Stimulated activated CD8-positive, alpha-beta memory T cell treated with anti-CD3 and anti-CD28 coated beads, Interleukin-2, amount 100 ng/mL, for 48 hours (primary cell): ENCODE data around the gene LARP4B.

ENCODE experiments used
- DNase-seq, 2 donors: peaks; one replicate each; pipeline ENCODE4 v3.0.0-alpha.2; 2020; ENCODE audit warnings: low read depth in 2 of 2

Gene LARP4B

DNA sequence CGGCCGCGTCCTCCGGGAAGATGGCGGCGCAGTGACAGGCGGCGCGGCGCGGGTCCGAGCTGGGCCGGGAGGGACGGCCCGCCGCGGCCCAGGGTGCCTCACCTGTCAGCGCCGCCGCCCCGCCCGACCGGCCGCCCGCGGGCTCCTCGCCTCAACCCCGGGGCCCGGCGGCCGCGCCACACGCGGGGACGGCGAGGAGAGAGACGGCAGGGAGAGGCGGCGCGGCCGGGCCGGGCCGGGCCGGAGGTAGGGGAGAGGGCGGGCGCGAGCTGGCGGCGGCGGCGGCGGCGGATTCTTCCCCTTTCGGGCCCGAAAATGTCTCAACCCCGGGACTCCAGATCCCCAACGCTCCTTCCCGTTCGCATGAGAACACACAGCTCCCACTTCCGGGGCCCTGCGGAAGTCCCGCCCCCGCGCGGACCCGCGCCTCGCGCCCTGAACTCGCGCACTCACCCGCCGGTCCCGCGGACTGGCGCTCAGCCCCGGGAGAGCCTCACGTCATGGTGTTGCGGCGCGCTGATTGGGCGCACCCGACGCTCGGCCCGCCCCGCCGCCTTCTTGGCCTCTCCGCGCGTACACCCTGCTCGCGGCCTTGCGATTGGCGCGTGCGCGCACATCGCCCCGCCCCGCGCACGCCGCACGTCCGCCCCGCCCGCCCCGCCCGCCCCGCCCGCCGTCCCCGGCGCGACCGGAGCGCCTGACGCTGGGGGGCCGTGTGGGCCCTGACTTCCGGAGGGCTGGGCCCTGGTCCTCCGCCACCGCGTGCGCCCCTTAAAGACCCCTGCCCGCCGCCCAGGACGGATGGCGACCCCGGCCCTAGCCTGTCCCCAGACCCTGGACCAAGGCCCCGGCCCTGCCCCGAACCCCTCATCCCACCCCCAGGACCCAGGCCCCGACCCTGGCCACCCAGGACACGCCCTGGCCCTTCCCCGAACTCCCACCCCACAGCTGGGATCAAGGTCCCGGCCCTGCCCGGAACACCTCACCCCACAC is at the start of gene LARP4B:
TSS of gene LARP4B (minus strand) at position 380 of the 993 bp plus-strand sequence. CDS start 45,984 bp downstream, outside the sequence.
- peak; percentile 94 to 96 for DNase-seq

DNA sequence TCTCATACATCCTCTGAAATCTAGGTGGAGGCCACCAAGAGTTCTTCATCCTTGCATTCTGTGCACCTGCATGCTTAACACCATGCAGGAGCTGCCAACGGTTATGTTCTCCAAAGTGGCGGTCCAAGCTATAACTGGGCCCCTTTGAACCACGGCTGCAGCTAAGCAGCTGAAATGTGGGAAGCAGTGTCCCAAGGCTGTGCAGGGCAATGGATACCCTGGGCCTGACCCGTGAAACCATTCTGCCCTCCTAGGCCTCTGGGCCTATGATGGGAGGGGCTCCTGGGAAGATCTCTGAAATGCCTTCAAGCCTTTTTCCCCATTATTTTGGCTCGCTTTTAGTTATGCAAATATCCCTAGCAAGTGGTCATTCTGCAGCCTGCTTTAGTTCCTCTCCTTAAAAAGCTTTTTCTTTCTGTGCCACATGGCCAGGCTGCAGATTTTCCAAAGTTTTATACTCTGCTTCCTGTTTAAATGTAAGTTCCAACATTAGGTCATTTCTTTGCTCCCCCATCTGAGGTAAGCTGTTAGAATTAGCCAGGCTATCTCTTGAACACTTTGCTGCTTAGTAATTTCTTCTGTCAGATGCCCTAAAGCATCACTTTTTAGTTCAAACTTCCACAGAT is 49.1 kb upstream of the LARP4B start:
- no peak for DNase-seq

GRCh38 chr10:978826-979421 is 47.4 kb upstream of the LARP4B start:
- DNase-seq = no peak

DNA sequence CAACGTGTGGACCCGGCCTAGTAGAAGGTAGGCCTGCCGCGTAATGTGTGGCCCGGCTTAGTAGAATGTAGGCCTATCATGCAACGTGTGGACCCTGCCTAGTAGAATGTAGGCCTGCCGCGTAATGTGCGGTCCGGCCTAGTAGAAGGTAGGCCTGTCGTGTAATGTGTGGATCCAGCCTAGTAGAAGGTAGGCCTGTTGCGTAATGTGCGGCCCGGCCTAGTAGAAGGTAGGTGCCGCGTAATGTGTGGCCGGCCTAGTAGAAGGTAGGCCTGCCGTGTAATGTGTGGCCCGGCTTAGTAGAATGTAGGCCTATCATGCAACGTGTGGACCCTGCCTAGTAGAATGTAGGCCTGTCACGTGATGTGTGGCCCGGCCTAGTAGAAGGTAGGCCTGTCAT is 44.8 kb upstream of the LARP4B start:
- DNase-seq = no peak

DNA sequence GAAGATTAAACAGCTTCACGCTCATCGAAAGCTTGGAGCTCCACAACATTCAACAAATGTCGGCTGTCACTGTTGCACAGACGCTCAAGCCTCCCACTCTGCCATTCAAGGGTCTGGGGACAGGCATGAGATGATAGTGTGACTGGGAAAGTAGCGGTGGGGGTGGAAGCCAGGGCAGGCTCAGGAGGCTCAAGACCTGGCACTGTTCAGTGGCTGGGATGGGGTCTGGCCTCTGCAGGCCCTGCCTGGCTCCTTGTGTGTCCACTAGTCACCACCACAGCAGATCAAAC is 43.2 kb upstream of the LARP4B start:
- no peak for DNase-seq

DNA sequence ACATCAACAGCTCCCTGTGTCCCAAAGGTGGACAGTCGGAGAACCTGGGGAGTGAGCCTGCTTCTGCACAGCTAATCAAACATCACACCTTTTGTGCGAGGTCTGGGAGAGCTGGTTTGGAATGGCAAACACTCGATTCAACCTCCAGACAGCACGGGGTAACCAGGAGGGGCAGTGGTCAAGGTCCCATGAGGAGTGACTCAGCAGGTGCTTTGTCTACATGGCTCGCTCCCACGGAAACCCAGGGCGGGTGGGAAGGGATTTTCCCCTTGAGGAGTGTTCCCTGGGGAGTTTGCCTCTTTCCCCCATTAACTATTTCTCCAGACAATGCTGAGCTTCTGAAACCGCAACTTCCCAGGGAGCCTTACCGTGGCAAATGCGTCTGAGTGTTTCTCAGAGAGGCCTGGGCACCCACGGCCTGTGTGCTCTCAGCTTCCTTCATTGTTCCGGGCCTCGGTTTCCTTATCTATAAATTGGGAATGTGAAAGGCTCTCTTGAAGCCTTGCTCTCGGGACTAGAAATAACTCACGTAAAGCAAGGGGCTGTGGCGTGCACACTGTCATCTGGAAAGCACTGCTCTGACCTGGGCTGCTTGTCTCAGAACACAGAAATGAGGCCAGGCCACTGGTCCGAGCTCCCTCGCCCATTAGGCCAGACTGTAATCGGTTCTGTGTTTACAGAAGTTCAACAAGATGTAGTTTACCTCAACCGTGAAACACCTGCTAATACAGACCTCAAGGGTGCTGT is 42.7 kb upstream of the LARP4B start:
- DNase-seq = no peak

- DNase-seq = no peak
Measured at GRCh38 chr10:972763-973162, 41.3 kb upstream of the LARP4B start.

DNA sequence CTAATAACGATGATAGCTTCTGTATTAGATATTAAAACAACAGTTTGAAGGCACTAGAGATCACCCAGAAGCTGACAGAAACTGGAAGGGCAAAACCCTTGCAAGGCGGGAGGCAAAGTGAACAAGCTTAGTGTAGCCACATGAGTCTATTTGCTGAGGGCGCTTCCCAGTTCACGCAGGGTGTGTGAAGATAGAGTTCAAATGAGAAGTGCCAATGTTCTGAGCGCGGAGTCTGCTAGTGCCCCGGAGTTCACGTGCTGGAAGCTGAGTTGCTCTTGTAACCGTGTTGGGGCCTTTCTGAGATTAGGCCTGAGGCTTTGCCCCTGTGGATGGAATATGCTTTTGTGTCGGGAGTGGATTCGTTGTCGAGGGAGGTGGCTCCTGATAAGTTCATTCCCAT is 40.1 kb upstream of the LARP4B start:
- no peak for DNase-seq

- no peak for DNase-seq
Measured at GRCh38 chr10:971150-971542, 39.6 kb upstream of the LARP4B start.

DNA sequence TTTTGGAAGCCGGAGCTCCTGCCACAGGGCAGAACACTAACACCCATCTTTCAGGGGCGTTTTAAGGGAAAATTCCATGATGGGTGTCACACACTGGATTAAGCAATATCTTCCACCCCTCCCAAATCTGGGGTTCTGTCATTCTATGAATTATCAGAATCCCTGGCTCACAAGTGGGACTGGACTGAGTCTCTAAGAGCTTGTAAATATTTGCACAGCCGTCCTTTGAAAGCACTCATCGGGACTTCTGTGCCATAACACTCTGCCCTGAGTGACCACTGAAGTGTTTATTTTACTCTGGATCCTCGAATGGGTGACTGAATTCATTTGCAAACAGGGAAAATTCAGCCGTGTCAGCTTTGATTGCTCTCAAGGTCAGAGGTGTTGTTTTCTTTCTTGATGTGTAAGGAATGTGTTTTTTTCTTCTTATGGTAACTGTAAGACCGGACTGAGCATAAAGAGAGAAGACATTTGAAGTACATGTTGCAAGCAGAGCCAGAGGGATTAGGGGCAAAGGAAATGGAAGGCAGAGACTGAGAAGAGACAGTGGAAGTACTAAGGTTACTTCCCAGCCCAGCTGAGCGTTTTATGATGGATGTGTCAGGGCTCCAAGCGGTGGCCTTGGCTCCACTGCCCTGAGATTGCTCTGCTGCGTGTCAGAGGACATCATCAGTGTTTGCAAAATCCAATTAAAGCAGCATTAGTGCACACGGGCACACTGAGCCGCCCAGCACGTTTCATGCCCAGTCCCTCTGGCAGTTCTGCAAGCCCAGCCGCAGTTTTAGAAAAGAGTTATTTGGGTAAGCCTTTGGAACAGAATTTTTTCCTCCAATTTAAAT is 39.0 kb upstream of the LARP4B start:
- DNase-seq = no peak

- DNase-seq = no peak
Measured at GRCh38 chr10:969473-970150, 38.1 kb upstream of the LARP4B start.

GRCh38 chr10:968546-969199 is 37.2 kb upstream of the LARP4B start:
- DNase-seq = no peak

DNA sequence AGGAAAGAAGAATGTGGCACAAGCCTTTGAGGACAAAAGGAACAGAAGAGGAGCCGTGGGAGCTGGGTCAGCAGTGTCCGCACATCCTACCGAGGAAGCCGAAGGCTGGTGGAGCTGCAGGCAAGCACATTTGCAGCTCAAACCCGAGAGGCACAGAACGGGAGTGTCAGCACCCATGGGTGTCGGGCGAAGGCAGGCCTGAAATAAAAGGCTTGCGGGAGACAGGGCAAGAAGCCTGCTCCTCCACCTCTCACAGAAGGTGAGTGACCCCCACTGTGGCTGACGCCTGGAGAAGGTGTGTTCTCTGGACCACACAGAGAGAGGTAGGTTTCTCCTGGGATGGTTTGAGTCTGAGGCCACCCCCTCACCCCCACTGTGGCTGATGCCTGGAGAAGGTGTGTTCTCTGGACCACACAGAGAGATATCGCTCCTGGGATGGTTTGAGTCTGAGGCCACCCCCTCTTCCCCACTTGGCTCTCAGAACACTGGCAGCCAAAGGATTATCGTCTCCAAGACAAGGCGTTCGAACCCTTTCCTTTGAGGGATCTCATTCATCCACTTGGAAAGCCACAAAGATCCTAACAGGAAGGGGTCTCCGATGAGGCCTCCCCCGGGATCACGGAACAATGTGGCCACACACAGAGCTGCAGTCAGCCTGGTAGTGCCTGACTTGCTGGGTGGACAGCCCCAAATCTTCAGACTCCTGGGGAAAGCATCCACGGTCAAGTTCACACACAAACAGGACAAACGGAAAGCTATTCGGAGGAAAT is 35.1 kb upstream of the LARP4B start:
- no peak for DNase-seq

GRCh38 chr10:964988-965417 is 33.5 kb upstream of the LARP4B start:
- DNase-seq = no peak

GRCh38 chr10:964321-964987 is 32.9 kb upstream of the LARP4B start:
- DNase-seq = no peak

DNA sequence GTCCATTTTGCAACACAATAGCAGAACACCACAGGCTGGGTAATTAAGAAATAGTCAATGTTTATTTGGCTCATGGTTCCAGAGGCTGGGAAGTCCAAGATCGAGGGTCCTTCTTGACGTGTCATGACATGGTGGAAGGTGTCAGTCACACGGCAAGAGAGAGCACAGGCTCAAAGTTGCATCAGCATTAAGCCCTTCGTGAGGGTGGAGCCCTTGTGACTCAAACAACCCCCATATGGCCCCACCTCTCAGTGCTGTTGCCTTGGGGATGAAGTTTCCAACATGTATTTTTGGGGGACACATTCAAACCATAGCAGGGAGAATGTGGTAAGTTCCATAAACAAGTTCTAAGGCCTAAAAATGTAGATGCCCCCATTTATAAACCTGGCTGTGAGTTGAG is 32.1 kb upstream of the LARP4B start:
- no peak for DNase-seq

- no peak for DNase-seq
Measured at GRCh38 chr10:963186-963585, 31.7 kb upstream of the LARP4B start.

DNA sequence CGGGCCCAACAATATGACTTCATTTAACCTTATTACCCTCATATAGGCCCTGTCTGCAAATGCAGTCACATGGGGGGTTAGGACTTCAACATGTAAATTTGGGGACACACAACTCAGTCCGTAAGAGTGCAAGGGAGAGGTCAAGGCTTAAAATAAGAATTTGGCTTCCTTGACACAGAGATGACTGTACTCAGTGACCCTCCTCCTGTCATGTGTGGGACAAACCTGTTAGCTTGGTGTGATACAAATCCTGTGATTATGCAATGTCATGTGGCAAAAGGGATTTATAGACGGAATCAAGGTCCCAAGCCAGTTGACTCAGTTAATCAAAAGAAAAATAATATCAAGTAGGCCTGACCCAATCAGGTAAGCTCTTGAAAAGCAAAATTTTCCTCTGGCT is 30.8 kb upstream of the LARP4B start:
- no peak for DNase-seq

GRCh38 chr10:958856-959255 is 27.4 kb upstream of the LARP4B start:
- no peak for DNase-seq
